GM19193 (cell line): Measurements from ENCODE around the gene YIPF4.

Source experiments
- POLR2A ChIP-seq: IDR thresholded peaks from 4 replicates; pipeline ENCODE4 v1.6.1; 2011; ENCODE audit not compliant: insufficient read depth, insufficient read length; ENCODE audit errors: extremely low read depth

YIPF4 gene

GRCh38 chr2:32271063-32271462 is 6.6 kb upstream of the YIPF4 start:
- no peak for TF ChIP-seq POLR2A

- TF ChIP-seq POLR2A, result no peak
These were observed 5.4 kb upstream of the YIPF4 start for GRCh38 chr2:32272279-32272678.

DNA sequence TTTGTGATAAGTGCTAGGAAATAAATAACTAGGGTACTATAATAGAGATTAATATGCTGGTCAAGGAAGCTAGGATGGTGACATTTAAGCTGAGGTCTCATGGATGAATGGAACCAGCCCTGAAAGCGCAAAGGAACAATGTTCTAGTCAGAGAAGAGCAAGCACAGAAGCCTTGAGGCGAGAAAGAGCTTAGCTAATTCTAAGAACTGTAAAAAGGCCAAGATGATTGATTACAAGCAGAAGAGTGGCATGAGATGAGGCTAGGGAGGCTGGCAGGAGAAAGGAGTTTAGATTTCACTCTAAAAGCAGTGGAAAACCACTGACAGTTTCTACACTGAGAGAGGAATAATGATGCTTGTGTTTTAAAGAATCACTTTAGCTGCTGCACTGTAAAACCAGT is 3.4 kb upstream of the YIPF4 start:
- TF ChIP-seq POLR2A, result no peak

- no peak for TF ChIP-seq POLR2A
These were observed 386 bp upstream of the YIPF4 start for GRCh38 chr2:32277363-32277673.

DNA sequence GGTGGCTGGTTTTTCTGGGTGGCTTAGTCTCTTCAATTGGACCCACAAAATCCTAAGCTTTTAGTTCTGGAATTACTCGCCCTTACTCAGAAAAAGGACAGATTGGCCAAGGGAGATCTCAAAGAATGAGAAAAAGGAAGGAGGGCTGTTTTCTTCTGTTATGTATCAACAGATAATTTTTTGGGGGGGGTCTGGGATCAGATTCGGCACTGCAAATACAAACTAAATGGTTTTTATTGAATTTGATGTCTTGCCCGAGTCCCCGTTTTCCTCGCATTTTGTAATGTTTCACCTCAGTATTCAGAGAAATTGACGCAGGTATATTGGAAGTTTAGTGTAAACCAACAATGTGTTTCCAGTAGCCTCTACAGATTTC is 762 bp downstream of the YIPF4 start:
- TF ChIP-seq POLR2A, result no peak

DNA sequence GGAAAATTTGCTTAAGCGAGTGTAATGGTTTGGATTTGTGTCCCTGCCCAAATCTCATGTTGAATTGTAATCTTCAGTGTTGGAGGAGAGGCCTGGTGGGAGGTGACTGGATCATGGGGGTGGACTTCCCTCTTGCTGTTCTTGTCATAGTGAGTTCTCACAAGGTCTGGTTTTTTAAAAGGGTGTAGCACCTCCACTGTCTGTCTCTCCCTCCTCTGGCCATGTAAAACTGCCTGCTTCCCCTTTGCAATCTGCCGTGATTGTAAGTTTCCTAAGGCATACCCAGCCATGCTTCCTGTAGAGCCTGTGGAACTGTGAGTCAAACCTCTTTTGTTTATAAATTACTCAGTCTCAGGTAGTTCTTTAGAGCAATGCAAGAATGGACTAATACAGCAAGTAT is 6.6 kb downstream of the YIPF4 start:
- TF ChIP-seq POLR2A, result no peak

DNA sequence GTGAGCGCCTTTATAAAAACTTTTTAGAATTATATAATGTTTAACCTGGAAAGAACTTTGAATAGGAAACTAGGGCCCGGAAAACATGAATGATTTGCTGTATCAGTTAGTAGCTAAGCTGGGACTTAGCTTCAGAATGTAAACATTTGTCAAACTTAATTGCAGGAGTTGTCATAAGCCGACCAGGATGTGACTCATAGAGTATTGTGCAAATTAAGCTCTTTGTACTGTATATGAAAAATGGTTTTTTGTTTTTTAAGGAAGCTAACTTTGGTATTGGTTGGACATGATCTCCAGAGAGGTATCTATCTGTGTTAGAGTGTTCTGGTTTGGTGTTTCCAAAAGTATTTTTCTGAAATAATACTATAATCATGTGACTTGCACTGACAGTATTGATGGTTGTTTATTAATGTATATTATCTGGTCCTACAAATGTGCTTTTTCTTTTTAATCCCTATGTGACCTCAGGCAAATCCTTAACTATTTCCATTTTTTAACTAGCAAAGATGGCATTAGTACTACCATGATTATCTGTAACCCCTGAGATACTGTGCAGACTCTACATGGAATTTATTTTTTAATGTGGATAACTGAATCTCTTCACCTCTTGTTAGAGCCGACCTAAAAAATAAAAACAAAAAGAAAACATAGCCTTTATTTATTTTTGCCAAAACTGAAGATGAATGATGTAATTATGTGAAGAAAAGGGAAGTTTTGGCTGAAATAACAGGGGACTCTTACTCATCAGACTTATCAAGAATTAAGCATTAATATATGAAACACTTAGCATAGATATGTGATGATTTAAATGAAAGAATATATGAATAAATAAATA is 11.7 kb downstream of the YIPF4 start:
- TF ChIP-seq POLR2A, result no peak

GRCh38 chr2:32290000-32290339 is 12.3 kb downstream of the YIPF4 start:
- no peak for TF ChIP-seq POLR2A

- no peak for TF ChIP-seq POLR2A
These were observed 14.0 kb downstream of the YIPF4 start for GRCh38 chr2:32291746-32292145.

GRCh38 chr2:32310577-32310976 is 32.9 kb downstream of the YIPF4 start:
- TF ChIP-seq POLR2A, result no peak

DNA sequence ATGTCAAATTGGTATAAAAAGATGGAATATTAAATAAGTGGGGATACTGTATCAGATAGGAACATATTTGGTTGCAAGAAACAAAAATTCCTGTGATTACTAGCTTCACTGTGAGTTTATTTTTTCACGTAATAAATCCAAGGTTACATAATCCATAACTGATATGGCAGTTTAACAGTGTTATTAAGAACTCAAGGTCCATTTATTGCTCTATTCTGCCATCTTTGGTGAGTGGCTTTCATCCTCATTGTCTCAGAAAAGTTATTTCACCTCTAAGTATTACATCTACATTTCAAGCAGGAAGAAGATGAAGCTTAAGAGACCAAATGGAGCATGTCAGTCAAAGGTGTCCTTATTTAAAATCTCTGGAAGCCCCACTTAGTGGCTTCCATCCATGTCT is 37.2 kb downstream of the YIPF4 start:
- no peak for TF ChIP-seq POLR2A

GRCh38 chr2:32330136-32330535 is 52.4 kb downstream of the YIPF4 start:
- TF ChIP-seq POLR2A, result no peak

DNA sequence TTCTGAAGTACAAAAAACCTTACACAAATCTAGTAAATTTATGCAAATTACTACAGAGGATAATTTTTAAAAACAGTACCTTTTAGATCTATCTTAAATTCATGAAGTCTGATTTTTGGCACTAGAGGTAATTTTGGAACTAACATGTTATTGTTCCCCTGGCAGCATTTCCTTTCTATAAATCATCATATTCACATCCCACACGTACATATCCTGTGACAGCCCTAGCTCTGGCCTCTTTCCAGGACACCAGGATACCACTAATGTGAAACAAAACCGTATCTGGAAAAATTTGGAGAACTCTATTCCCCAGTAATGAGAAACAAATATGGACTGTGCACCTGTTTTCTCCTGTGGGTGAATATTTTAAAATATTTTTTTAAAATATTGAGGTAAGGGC is 65.1 kb downstream of the YIPF4 start:
- TF ChIP-seq POLR2A, result no peak

- TF ChIP-seq POLR2A, result no peak
These were observed 78.4 kb downstream of the YIPF4 start for GRCh38 chr2:32355976-32356680.

DNA sequence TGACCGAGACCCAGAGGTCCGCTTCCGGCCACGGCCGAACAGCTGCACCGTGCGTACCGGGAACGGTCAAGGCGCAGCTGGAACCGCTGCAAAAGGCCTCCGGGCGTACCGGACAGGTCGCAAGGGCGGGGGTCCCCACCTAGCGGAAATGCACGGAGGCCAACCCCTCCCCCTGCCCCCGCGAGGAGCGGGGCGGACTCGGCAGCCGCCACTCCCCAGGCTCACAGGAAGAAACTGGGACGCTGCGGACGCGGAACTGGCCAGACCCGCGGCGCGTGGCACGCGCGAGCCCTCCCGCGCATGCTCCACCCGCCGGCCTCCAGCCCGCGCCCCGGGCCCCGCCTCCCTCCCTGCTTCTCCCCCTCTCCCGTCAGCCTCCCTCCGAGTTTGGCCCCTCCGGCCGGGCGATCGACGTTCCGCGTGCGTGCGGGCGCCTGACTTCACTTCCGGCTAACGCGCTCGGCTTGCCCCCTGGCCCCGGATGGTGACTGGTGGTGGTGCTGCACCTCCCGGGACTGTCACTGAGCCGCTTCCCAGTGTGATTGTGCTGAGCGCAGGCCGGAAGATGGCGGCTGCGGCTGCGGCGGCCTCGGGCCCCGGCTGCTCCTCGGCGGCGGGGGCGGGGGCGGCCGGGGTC is 79.1 kb downstream of the YIPF4 start, which contains the start of gene BIRC6:
TSS of gene BIRC6 (plus strand) at position 343 of the 637 bp plus-strand sequence. CDS start at position 482, 139 bp downstream.
- peak; percentile 96 for TF ChIP-seq POLR2A

DNA sequence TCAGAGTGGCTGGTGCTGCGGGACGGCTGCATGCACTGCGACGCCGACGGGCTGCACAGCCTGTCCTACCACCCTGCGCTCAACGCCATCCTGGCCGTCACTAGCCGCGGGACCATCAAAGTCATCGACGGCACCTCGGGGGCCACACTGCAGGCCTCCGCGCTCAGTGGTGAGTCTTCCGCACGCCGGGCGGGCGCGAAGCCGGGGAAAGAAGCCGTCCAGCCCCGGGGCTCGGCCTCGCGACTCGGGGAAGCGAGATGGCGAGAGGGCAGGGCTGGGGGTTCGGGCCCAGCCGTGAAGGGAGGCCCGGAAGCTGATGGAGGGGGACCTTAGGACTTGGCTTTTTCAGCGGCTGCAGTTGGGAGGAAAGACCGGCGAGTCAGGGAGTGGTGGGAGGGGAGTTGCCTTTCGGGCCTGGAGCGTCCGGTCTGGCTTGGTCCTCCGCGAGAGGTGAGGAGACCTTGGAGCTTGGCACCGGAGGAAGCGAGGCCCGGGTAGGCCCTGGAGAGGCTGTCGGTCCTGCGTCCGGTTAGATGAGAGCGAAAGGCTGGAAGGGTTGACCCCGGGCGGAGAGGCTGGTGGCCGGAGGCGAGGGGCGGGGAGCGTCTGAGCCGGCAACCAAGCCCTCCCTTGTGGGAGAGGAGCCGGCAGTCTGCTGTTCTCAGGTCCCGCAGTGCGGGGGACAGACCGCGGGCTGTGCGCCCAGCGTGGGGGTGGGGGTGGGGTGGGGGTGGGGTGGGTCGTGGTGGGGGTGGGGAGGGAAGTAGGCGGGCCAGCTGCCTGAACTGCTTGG is 79.8 kb downstream of the YIPF4 start:
- no peak for TF ChIP-seq POLR2A

DNA sequence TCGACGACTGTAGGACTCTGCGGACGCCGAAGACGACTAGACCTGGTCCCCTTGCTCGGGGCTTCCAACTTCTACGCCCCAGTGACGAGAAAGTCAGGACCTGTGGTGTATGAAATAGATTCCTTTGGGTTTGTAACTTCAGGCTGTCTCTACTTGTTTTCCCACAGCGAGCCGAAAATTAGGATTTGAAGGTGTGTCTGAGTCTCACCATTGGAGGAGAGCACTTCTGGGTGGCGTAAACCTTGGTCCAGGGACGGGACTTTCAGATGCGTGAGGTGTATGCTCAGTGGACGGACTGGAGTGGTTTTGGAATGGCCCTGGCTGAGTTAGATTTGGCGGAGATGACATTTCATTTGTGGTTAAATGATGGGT is 80.4 kb downstream of the YIPF4 start:
- TF ChIP-seq POLR2A, result no peak
